Neural cell (in vitro differentiated cells): ENCODE results near the gene SUGCT. TPM values are rescaled to one million over a fixed set of nuclear protein-coding genes. Genes with fewer than 3 reads are reported as not detected.

ENCODE experiments used
- H2AFZ ChIP-seq: fragments of 200-600, 300-800 bp; sonication (generic), shearing (Covaris generic); 2 replicates; pipeline ENCODE4 v1.6.0; 2014; ENCODE audit warnings: low read depth, mild to moderate bottlenecking, antibody characterized with exemption, low read length, moderate library complexity
- H3F3A ChIP-seq: fragments of 200-600 bp; shearing (Covaris generic); 2 replicates; pipeline ENCODE4 v1.6.1; 2016; ENCODE audit warnings: mild to moderate bottlenecking, moderate library complexity, mixed read lengths, antibody characterized with exemption, low read length; ENCODE audit not compliant: insufficient read depth, poor library complexity, severe bottlenecking
- H3K27ac ChIP-seq: fragments of 200-600, 300-800 bp; sonication (generic), shearing (Covaris generic); 2 replicates; pipeline ENCODE4 v1.5.1; 2014; ENCODE audit warnings: mild to moderate bottlenecking, low read length, moderate library complexity
- H3K27me3 ChIP-seq: fragments of 300-800, 200-600 bp; sonication (generic), shearing (Covaris generic); 2 replicates; pipeline ENCODE4 v1.6.0; 2014; ENCODE audit warnings: mild to moderate bottlenecking, low read depth, low read length, moderate library complexity; ENCODE audit not compliant: insufficient read depth
- H3K36me3 ChIP-seq: fragments of 300-800, 200-600 bp; sonication (generic), shearing (Covaris generic); 2 replicates; pipeline ENCODE4 v1.5.1; 2014; ENCODE audit warnings: mild to moderate bottlenecking, antibody characterized with exemption, low read length, moderate library complexity; ENCODE audit not compliant: insufficient read depth
- H3K4me2 ChIP-seq: fragments of 300-800, 200-600 bp; sonication (generic), shearing (Covaris generic); 2 replicates; pipeline ENCODE4 v1.6.0; 2014; ENCODE audit warnings: mild to moderate bottlenecking, low read length
- H3K4me3 ChIP-seq: fragments of 300-800, 200-600 bp; sonication (generic), shearing (Covaris generic); 2 replicates; pipeline ENCODE4 v1.5.1; 2014; ENCODE audit warnings: mild to moderate bottlenecking, low read length, moderate library complexity
- H3K79me2 ChIP-seq: fragments of 200-600 bp; shearing (Covaris generic); replicated peaks from 2 replicates; pipeline ENCODE4 v1.6.0; 2014; ENCODE audit warnings: mild to moderate bottlenecking, low read length, moderate library complexity; ENCODE audit not compliant: insufficient read depth
- H3K9ac ChIP-seq: fragments of 300-800, 200-600 bp; sonication (generic), shearing (Covaris generic); 2 replicates; pipeline ENCODE4 v1.6.1; 2016; ENCODE audit warnings: mild to moderate bottlenecking, low read length, mixed read lengths
- H3K9me2 ChIP-seq: fragments of 200-600 bp; shearing (Covaris generic); 2 replicates; pipeline ENCODE4 v1.6.1; 2016; ENCODE audit warnings: mild to moderate bottlenecking, low read length, mixed read lengths; ENCODE audit not compliant: insufficient read depth
- H3K9me3 ChIP-seq: fragments of 200-600, 300-800 bp; sonication (generic), shearing (Covaris generic); 2 replicates; pipeline ENCODE4 v1.6.1; 2016; ENCODE audit warnings: mild to moderate bottlenecking, mixed run types, low read length, moderate library complexity, mixed read lengths
- H4K20me1 ChIP-seq: fragments of 200-600 bp; shearing (Covaris generic); 2 replicates; pipeline ENCODE4 v1.6.1; 2016; ENCODE audit warnings: mild to moderate bottlenecking, mixed run types; ENCODE audit not compliant: insufficient read depth
- EP300 ChIP-seq: fragments of 450-650 bp; conservative IDR thresholded peaks from 2 replicates; pipeline ENCODE4 v1.6.1; 2014; ENCODE audit warnings: antibody characterized with exemption, mild to moderate bottlenecking, moderate library complexity; ENCODE audit not compliant: poor library complexity, severe bottlenecking
- EZH2 ChIP-seq: fragments of 200-600, 300-800 bp; shearing (Covaris generic), sonication (generic); IDR thresholded peaks from 2 replicates; pipeline ENCODE4 v1.6.1; 2014; ENCODE audit warnings: antibody characterized with exemption, low read length, borderline replicate concordance, mild to moderate bottlenecking; ENCODE audit not compliant: insufficient read depth, poor library complexity, severe bottlenecking
- MXI1 ChIP-seq: fragments of 450-650 bp; conservative IDR thresholded peaks from 2 replicates; pipeline ENCODE4 v1.6.1; 2014; ENCODE audit warnings: antibody characterized with exemption, mild to moderate bottlenecking; ENCODE audit not compliant: poor library complexity, severe bottlenecking
- POLR2AphosphoS5 ChIP-seq: IDR thresholded peaks from 2 replicates; pipeline ENCODE4 v1.6.1; 2012
- RAD21 ChIP-seq: fragments of 450-650 bp; conservative IDR thresholded peaks from 2 replicates; pipeline ENCODE4 v1.6.1; 2014; ENCODE audit warnings: antibody characterized with exemption, mild to moderate bottlenecking, moderate library complexity
- SMC3 ChIP-seq: fragments of 450-650 bp; conservative IDR thresholded peaks from 2 replicates; pipeline ENCODE4 v1.6.1; 2014; ENCODE audit warnings: antibody characterized with exemption, mild to moderate bottlenecking, moderate library complexity; ENCODE audit not compliant: poor library complexity
- TAF1 ChIP-seq: IDR thresholded peaks from 2 replicates; pipeline ENCODE4 v1.6.1; 2012; ENCODE audit warnings: low read depth
- polyA plus RNA-seq: library from polyadenylated mRNA; depleted of rRNA; stranded (reverse); fragments of >200 nt; gene quantifications from 2 replicates; pipeline ENCODE4 v1.2.3, GENCODE V29; 2014
- TF ChIP-seq, protein P1 (sequence below): fragments of 450-650 bp; IDR thresholded peaks from 2 replicates; pipeline ENCODE4 v1.5.1; 2014; ENCODE audit warnings: antibody characterized with exemption, mild to moderate bottlenecking, moderate library complexity; ENCODE audit not compliant: poor library complexity, severe bottlenecking
- TF ChIP-seq, protein P2 (sequence below): IDR thresholded peaks from 2 replicates; pipeline ENCODE4 v1.6.1; 2012; ENCODE audit warnings: borderline replicate concordance

SUGCT gene
- polyA plus RNA-seq, 1 donor from 2014 or later, result not detected

DNA sequence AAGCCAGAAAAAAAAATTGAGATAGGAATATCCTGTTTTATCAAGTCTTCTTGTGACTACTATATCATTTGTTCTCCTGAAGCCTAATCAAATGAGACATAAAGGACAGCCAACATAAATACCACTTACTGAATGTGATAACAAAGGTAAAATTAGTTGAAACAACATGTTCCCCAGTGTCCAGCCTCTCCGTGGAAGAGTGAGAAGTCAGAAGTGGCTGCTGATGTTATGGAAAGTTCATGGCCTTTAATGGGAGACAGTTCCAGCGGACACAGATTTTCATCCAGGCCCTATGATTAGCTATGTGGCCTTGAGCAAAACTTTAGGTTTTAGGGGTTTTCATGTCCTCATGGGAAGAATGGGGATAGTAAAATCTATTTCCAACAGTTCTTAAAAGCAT, 724.3 kb downstream of the SUGCT start:
- no peaks in the 10 kb centered on the region for H3K36me3 ChIP-seq
- H3K27ac ChIP-seq, result no peak overlapping the region
- H3K9me3 ChIP-seq, result no peaks in the 10 kb centered on the region
- H3F3A ChIP-seq, result no peaks in the 10 kb centered on the region
- no peaks in the 10 kb centered on the region for H3K79me2 ChIP-seq
- H3K27me3 ChIP-seq, result no peaks in the 10 kb centered on the region
- no peaks in the 10 kb centered on the region for H3K9me2 ChIP-seq
- no peak overlapping the region for H2AFZ ChIP-seq
- H3K9ac ChIP-seq, result no peak overlapping the region
- H3K4me2 ChIP-seq, result no peak overlapping the region
- no peaks in the 10 kb centered on the region for H4K20me1 ChIP-seq
- no peak overlapping the region for H3K4me3 ChIP-seq
- TF ChIP-seq POLR2AphosphoS5 (no peak), EZH2 (no peak), SMC3 (no peak), MXI1 (no peak), RAD21 (no peak), TAF1 (no peak), EP300 (no peak)
- TF ChIP-seq, protein P1, sequence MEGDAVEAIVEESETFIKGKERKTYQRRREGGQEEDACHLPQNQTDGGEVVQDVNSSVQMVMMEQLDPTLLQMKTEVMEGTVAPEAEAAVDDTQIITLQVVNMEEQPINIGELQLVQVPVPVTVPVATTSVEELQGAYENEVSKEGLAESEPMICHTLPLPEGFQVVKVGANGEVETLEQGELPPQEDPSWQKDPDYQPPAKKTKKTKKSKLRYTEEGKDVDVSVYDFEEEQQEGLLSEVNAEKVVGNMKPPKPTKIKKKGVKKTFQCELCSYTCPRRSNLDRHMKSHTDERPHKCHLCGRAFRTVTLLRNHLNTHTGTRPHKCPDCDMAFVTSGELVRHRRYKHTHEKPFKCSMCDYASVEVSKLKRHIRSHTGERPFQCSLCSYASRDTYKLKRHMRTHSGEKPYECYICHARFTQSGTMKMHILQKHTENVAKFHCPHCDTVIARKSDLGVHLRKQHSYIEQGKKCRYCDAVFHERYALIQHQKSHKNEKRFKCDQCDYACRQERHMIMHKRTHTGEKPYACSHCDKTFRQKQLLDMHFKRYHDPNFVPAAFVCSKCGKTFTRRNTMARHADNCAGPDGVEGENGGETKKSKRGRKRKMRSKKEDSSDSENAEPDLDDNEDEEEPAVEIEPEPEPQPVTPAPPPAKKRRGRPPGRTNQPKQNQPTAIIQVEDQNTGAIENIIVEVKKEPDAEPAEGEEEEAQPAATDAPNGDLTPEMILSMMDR, result no peak
- TF ChIP-seq, protein P2, sequence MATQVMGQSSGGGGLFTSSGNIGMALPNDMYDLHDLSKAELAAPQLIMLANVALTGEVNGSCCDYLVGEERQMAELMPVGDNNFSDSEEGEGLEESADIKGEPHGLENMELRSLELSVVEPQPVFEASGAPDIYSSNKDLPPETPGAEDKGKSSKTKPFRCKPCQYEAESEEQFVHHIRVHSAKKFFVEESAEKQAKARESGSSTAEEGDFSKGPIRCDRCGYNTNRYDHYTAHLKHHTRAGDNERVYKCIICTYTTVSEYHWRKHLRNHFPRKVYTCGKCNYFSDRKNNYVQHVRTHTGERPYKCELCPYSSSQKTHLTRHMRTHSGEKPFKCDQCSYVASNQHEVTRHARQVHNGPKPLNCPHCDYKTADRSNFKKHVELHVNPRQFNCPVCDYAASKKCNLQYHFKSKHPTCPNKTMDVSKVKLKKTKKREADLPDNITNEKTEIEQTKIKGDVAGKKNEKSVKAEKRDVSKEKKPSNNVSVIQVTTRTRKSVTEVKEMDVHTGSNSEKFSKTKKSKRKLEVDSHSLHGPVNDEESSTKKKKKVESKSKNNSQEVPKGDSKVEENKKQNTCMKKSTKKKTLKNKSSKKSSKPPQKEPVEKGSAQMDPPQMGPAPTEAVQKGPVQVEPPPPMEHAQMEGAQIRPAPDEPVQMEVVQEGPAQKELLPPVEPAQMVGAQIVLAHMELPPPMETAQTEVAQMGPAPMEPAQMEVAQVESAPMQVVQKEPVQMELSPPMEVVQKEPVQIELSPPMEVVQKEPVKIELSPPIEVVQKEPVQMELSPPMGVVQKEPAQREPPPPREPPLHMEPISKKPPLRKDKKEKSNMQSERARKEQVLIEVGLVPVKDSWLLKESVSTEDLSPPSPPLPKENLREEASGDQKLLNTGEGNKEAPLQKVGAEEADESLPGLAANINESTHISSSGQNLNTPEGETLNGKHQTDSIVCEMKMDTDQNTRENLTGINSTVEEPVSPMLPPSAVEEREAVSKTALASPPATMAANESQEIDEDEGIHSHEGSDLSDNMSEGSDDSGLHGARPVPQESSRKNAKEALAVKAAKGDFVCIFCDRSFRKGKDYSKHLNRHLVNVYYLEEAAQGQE, result no peak

DNA sequence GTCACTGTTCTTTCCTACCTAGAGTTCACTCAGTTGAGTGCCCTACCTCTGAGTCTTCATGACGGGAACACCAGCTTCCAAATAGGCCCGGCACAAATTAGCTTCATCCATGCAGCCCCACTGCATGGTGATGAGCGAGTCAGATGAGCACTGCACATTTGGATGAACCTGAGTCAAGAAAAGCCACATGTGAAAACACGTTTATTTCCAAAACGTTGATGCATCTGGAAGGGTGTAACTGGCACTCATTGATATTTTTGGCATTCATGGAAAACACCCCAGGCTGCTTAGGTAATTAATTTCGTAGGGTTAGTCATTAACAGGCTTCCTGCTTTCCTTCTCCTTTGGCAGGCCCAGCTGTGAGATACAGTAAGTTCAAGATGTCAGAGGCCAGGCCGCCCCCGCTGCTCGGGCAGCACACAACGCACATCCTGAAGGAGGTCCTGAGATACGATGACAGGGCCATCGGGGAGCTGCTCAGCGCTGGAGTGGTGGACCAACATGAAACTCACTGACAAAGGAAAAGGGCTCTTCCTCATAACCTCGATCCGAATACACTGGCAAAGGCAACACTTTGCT, 725.2 kb downstream of the SUGCT start:
- H3K9me3 ChIP-seq, result no peaks in the 10 kb centered on the region
- TF ChIP-seq SMC3 (no peak), EZH2 (no peak), TAF1 (no peak), RAD21 (no peak), POLR2AphosphoS5 (no peak), MXI1 (no peak), EP300 (no peak)
- TF ChIP-seq, protein P1, result no peak
- TF ChIP-seq, protein P2, result no peak
- no peak overlapping the region for H3K4me2 ChIP-seq
- no peaks in the 10 kb centered on the region for H3K79me2 ChIP-seq
- no peak overlapping the region for H3K27ac ChIP-seq
- no peaks in the 10 kb centered on the region for H3K27me3 ChIP-seq
- no peak overlapping the region for H2AFZ ChIP-seq
- no peaks in the 10 kb centered on the region for H4K20me1 ChIP-seq
- no peaks in the 10 kb centered on the region for H3K36me3 ChIP-seq
- H3K9ac ChIP-seq, result no peak overlapping the region
- H3K9me2 ChIP-seq, result no peaks in the 10 kb centered on the region
- no peak overlapping the region for H3K4me3 ChIP-seq
- H3F3A ChIP-seq, result no peaks in the 10 kb centered on the region
